Stimulated activated naive B cell treated with anti-CD40 and anti-IgM and Interleukin-4, amounts not matched to agents 10 μg/mL and 1 μg/mL and 100 μg/mL, for 72 hours (primary cell): ENCODE measurements around the gene GSE1.

Experiments
- ATAC-seq, 2 donors: fragments of 150-1000 bp; cut with Tn5 transposase; replicated peaks; 2 replicates each; pipeline ENCODE4 v1.10.0; 2021; ENCODE audit warnings: moderate library complexity in 1 of 2
- DNase-seq: peaks from one replicate; pipeline ENCODE4 v3.0.0; 2021
- H3K27ac Mint-ChIP-seq: one replicate; pipeline ENCODE4 v1.8.0; 2022; ENCODE audit warnings: mild to moderate bottlenecking, mixed read lengths
- H3K27me3 Mint-ChIP-seq, 2 donors: one replicate each; pipeline ENCODE4 v1.8.0; 2022; ENCODE audit warnings: mixed read lengths in 2 of 2
- H3K36me3 Mint-ChIP-seq, 2 donors: one replicate each; pipeline ENCODE4 v1.8.0; 2022; ENCODE audit warnings: mixed read lengths in 2 of 2, mild to moderate bottlenecking in 1 of 2
- H3K4me1 Mint-ChIP-seq, 2 donors: one replicate each; pipeline ENCODE4 v1.8.0; 2022; ENCODE audit warnings: mixed read lengths in 2 of 2, mild to moderate bottlenecking in 1 of 2
- H3K4me3 Mint-ChIP-seq, 2 donors: one replicate each; pipeline ENCODE4 v1.8.0; 2022; ENCODE audit warnings: mild to moderate bottlenecking in 2 of 2, mixed read lengths in 2 of 2, moderate library complexity in 1 of 2
- H3K9me3 Mint-ChIP-seq, 2 donors: one replicate each; pipeline ENCODE4 v1.8.0; 2022; ENCODE audit warnings: mixed read lengths in 2 of 2, mild to moderate bottlenecking in 1 of 2

Gene GSE1

DNA sequence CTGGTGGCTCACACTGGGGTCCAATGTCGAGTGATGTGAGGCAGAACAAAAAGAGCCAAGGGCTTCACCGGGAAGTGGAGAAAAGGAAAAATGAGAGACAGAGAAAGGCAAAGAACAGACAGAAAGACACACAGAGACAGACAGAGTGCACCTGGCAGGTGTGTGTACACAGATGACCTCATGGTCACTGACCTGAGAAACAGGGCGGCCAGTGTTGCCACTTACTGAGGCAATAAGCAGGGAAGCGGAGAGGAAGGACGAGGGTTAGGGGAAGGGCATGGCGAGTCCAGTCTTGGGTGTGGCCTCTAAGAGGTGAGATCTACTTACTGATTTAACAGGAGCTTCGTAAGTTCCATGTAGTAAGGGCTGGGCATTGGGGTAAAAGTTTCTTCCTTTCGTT lies 68.1 kb downstream of the GSE1 start:
- DNase-seq: no peak
- Mint-ChIP-seq H3K9me3 (no peaks in the 10 kb centered on the region), H3K27ac (peak overlapping the region; percentile 56), H3K4me3 (no peak overlapping the region), H3K36me3 (peaks cover 5 to 30% of the 10 kb centered on the region in 2 donors), H3K4me1 (peaks cover 11 to 18% of the 10 kb centered on the region in 2 donors), H3K27me3 (no peaks in the 10 kb centered on the region)
- ATAC-seq: no peak

DNA sequence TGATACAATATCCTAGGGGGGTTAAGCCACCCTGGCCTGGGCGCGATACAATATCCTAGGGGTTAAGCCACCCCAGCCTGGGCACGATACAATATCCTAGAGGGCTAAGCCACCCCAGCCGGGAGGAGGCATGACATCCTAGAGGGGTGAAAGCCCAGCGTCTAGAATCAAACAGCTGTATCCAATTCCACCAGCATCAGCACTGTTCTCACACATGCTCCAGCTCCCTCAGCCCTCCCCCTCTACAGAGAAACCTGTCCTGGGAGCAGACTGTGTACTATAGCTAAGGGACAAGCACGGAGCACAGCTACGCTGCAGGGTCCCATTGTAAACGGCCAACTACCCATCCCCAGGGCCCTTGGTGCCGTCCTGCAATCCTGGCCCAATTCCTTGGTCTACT lies 69.4 kb downstream of the GSE1 start:
- Mint-ChIP-seq H3K27me3 (no peaks in the 10 kb centered on the region), H3K36me3 (peaks cover 8 to 34% of the 10 kb centered on the region in 2 donors), H3K4me1 (peaks cover 14 to 24% of the 10 kb centered on the region in 2 donors), H3K27ac (no peak overlapping the region), H3K4me3 (no peak overlapping the region), H3K9me3 (no peaks in the 10 kb centered on the region)
- no peak for ATAC-seq
- DNase-seq: no peak

DNA sequence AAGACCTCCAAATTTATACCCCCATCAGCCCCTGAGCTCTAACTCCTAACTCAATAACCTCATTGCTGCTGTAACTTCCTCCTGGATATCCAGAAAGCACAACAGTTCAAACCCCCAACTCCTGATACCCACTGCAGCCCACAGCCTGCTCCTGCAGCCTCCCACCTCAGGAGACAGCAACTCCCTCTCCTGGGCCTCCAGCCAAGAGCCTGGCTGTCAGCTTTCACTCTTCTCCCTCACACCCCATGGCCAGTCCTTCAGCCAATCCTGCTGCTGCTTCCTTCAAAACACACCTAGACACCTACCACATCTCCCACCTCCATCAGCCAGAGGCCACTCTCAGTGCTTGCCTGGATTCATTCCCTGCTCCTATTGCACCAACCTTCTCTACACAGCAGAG lies 70.2 kb downstream of the GSE1 start:
- Mint-ChIP-seq H3K27me3 (no peaks in the 10 kb centered on the region), H3K36me3 (peaks cover 8 to 34% of the 10 kb centered on the region in 2 donors), H3K9me3 (no peaks in the 10 kb centered on the region), H3K27ac (no peak overlapping the region), H3K4me3 (no peak overlapping the region), H3K4me1 (peaks cover 14 to 33% of the 10 kb centered on the region in 2 donors)
- ATAC-seq (no peak), DNase-seq (no peak)

DNA sequence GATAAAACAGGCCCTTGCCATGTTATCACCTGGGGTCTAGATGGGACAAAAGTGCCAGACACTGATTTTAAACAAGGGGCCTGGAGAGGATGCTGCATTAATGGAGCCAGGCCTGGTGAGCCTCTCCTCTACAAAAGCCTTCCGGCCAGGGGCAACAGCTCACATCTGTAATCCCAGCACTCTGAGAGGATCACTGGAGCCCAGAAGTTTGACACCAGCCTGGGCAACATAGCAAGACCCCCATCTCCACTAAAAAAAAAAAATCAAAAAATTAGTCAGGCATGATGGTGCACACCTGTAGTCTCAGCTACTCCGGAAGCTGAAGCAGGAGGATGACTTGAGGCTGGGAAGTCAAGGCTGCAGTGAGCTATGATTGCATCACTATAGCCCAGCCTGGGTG lies 72.1 kb downstream of the GSE1 start:
- no peak overlapping the region for H3K4me3 Mint-ChIP-seq
- no peaks in the 10 kb centered on the region for H3K27me3 Mint-ChIP-seq
- DNase-seq (no peak), ATAC-seq (no peak)
- H3K27ac Mint-ChIP-seq: no peak overlapping the region
- H3K36me3 Mint-ChIP-seq: peaks cover 8 to 26% of the 10 kb centered on the region in 2 donors
- no peaks in the 10 kb centered on the region for H3K9me3 Mint-ChIP-seq
- H3K4me1 Mint-ChIP-seq: peaks cover 8 to 31% of the 10 kb centered on the region in 2 donors

DNA sequence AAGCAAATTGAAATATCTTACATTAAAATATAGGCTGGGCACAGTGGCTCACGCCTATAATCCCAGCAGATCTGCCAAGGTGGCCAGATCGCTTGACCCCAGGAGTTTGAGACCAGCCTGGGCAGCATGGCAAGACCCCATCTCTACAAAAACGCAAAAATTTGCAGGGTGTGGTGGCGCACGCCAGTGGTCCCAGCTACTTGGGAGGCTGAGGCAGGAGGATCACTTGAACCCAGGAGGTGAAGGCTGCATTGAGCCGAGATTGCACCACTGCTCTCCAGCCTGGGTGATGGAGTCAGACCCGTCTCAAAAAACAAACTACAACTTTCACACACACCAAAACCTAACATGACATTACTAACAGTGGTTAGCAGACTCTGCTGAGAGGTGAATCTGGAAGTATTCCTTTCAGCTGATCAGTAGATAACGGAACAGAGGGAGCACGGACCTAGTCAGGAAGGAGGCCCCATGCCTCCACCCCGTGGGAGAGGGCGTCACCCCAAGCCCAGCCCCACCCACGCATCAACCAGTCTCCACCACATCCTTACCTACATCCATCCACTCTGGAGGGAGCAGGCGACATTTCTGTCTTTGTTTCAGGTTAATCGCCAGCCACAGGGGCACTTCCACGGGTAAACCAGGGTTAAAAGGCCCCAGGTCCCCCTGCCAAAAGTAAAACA lies 73.9 kb downstream of the GSE1 start:
- H3K27ac Mint-ChIP-seq: no peak overlapping the region
- ATAC-seq: no peak
- DNase-seq: no peak
- peaks cover 0 to 3% of the 10 kb centered on the region in 2 donors for H3K27me3 Mint-ChIP-seq
- H3K9me3 Mint-ChIP-seq: no peaks in the 10 kb centered on the region
- H3K4me1 Mint-ChIP-seq: peaks cover 3 to 24% of the 10 kb centered on the region in 2 donors
- H3K36me3 Mint-ChIP-seq: peaks cover 5 to 16% of the 10 kb centered on the region in 2 donors
- peak overlapping the region in 1 of 2 donors; percentile 85 for H3K4me3 Mint-ChIP-seq

DNA sequence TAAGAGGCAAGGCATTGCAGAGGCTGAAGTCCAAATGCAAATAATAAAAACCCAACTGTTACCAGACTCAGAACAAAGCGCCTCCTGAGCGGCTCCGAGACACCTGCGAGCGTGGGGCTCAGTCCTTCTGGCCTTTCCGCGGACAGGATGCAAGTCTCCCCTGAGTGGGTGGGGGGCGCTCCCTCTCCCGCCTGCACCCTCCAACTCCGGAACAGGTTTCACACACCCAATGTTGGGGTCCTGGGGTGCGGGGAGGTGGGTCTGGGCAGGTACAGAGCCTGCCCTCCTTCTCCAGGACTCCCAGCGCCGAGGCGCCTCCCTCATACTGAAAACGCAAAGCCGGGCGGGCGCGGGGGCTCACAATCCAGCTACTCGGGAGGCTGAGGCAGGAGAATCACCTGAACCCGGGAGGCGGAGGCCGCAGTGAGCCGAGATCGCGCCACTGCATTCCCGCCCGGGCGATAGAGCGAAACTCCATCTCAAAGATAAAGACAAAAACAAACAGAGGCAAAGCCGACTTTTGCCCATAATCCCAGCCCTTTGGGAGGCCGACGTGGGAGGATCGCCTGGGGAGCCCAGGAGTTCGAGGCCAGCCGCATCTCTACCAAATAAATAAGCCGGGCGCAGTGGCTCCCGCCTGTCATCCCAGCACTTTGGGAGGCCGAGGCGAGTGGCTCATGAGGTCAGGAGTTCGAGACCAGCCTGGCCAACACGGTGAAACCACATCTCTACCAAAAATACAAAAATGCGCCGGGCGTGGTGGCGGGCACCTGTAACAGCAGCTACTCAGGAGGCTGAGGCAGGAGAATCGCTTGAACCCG lies 74.7 kb downstream of the GSE1 start:
- peak overlapping the region; percentile 62 for H3K27ac Mint-ChIP-seq
- ATAC-seq (no peak), DNase-seq (no peak)
- no peaks in the 10 kb centered on the region for H3K9me3 Mint-ChIP-seq
- H3K36me3 Mint-ChIP-seq: peaks cover 5 to 16% of the 10 kb centered on the region in 2 donors
- peaks cover 0 to 3% of the 10 kb centered on the region in 2 donors for H3K27me3 Mint-ChIP-seq
- peak overlapping the region; percentile 84 to 85 for H3K4me3 Mint-ChIP-seq
- H3K4me1 Mint-ChIP-seq: peaks cover 3 to 24% of the 10 kb centered on the region in 2 donors

DNA sequence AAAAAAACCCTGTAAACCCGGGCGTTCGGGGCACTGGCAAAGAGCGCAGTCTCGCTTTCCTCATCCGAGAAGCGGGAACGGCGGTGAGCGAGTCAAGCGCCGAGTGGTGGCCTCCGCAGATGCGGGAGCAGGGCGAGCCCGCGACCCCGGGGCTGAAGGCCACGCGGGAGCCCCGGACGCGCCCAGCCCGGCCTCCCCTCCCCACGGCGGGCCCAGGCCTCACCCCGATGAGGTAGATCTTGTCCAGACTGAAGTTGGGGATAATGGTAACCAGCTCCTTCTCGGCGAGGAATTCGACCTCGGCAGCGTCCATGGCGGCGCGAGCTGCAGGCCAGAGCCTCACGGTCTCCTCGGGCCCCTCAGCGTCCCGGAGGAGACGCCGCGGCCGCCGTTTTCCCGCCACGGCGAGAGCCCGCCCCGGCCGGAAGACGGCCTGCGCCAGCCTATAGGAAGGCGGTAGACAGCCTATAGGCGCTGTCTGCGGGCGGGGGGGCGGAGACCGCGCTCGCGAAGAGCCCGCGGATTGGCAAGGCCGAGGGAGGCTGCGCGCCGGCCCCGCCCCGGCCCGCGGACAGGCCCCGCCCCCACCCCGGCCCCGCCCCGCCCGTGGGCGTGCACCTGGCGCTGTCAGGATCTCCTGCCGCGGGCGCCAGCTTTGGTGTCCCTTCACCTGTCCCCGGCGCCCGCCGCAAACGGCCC lies 75.6 kb downstream of the GSE1 start, which contains the start of gene GINS2:
GINS2 (minus strand) TSS at position 369 of the 699 bp plus-strand sequence; CDS start at position 313, 56 bp downstream.
- Mint-ChIP-seq H3K4me3 (peak within 1 kb of the TSS; percentile 84 to 85), H3K27me3 (peaks cover 0 to 3% of the 10 kb centered on the region in 2 donors), H3K36me3 (peaks cover 5 to 8% of the 10 kb centered on the region in 2 donors), H3K4me1 (peaks cover 3 to 24% of the 10 kb centered on the region in 2 donors), H3K27ac (peak within 1 kb of the TSS; percentile 62), H3K9me3 (no peaks in the 10 kb centered on the region)
- peak; percentile 100 for ATAC-seq
- peak; percentile 87 for DNase-seq

DNA sequence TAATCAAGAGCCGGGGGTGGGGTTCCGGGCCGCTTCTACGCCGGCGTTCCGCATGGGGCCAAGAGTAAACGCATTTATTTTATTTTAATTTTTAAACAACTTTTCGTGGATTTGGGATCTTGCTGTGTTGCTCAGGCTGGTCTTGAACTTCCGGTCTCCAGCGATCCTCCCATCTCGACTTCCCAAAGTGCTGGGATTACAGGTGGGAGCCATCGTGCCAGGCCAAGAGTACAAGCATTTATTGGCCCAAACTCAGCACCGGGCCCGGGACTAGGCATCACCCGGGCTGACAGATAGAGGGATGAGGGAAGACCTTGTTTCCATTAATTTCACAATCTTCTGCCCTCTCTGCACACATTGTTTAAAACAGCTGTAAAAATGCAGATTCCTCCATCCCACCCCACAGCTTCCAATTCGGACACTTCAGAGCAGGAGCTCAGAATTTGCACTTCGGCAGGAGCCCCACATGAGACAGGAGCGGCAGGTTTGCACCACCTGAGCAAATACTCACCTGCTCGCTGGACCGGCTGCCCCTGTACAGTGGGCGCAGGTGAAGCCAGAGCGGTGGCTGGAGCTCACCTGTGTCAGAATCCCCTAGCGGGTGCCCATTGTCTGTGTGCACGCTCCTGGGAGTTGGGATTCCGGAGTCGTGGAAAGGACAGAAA lies 76.3 kb downstream of the GSE1 start:
- Mint-ChIP-seq H3K4me3 (peak overlapping the region; percentile 72 to 76), H3K27me3 (peaks cover 0 to 3% of the 10 kb centered on the region in 2 donors), H3K9me3 (no peaks in the 10 kb centered on the region), H3K27ac (no peak overlapping the region), H3K4me1 (peaks cover 3 to 24% of the 10 kb centered on the region in 2 donors), H3K36me3 (peaks cover 5% of the 10 kb centered on the region in 2 donors)
- no peak for DNase-seq
- ATAC-seq: no peak

DNA sequence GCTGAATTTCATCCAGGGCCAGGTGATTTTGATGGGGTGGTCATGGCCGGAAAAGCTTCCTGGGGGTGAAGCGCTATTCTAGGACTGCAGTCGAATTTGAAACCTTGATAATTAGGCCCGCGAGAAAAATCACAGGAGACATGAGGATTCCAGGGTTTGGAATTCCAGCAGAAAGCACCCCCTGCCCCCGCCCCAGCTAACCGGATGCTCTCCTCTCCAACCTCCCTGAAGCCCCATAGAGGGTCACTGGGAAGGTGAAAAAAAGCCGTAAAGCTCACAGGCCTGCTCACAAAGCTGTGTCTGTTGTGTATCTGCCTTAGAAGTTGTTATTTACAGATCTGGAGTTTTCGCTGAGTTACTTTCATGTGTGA lies 76.8 kb downstream of the GSE1 start:
- Mint-ChIP-seq H3K36me3 (peaks cover 4 to 5% of the 10 kb centered on the region in 2 donors), H3K4me3 (no peak overlapping the region), H3K27me3 (peaks cover 0 to 3% of the 10 kb centered on the region in 2 donors), H3K4me1 (peaks cover 3 to 24% of the 10 kb centered on the region in 2 donors), H3K9me3 (no peaks in the 10 kb centered on the region), H3K27ac (no peak overlapping the region)
- ATAC-seq (no peak), DNase-seq (no peak)

DNA sequence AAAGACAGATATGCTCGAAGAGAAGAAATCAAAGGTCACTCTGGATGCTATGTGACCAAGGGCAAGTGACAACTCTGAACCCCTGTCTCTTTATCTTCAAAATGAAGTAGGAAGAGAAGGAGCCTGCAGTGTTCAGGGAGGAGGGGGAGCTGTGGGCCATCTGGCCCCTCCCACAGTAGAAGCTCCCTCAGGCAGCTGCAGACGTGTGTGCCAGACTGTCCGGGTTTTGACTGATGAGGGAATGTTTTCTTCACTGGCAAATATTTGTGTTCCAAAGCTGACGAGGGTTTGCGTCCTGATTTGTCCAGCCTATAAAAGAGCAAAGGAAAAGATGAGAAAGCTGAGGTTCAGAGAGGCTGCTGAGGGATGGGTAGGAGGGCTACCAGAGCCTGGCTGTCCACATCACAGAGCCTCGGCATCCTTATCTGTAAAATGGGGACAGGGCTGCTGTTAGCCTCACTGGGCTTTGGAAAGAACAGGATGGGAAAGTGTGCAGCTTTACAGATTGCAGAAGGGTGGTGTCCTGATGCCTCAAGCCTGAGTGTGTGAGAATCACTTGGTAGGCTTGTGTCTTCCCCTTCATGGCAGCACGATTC lies 77.4 kb downstream of the GSE1 start:
- Mint-ChIP-seq H3K9me3 (no peaks in the 10 kb centered on the region), H3K36me3 (peaks cover 4 to 5% of the 10 kb centered on the region in 2 donors), H3K4me3 (no peak overlapping the region), H3K4me1 (peaks cover 3 to 24% of the 10 kb centered on the region in 2 donors), H3K27ac (no peak overlapping the region), H3K27me3 (peaks cover 0 to 3% of the 10 kb centered on the region in 2 donors)
- DNase-seq: no peak
- ATAC-seq: no peak

DNA sequence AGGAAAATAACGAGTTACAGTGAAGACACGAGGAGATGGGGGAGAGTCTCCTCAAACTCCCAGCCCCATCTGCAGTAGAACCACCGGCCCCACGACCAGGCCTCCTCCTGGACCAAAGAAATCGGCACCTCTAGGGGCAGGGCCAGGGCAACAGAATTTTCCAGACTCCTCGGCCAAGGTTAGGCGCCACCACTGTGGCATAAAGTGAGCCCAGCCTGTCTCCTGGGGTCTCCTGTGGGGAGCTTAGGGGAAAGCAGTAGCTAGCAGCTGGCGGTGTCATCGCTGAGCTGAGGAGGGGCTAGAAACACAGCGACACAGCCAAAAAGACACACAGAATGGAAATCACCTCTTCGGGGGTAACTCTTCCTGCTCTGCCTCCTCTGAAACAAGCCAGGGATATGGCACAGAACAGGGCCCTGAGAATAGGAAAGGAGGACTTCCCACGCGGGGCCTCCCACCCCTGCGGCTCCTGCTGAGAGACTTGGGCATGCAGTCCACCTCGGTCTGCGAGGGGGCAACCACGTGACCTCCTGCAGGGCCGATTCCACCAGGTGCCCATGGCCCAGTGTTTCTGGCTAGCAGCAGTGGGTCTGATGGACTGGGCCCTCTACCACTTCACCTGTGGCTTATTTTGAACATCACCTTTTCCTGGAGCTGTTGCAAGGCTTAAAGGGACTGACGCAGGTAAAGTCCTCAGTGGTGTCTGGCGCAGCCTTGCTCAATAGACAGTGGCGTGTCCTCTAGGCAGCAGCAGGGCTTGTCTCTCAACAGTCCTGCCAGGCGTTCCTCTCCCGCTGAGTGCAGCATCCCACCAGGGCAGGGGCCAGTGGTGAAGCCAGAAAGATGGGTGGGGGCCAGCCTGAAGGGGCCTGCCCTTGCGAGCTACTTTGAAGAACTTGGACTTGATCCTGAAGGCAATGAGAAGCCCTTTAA lies 82.3 kb downstream of the GSE1 start:
- no peak for ATAC-seq
- no peak for DNase-seq
- no peak overlapping the region for H3K4me3 Mint-ChIP-seq
- H3K27ac Mint-ChIP-seq: no peak overlapping the region
- H3K27me3 Mint-ChIP-seq: peaks cover 0 to 2% of the 10 kb centered on the region in 2 donors
- no peaks in the 10 kb centered on the region for H3K36me3 Mint-ChIP-seq
- H3K9me3 Mint-ChIP-seq: no peaks in the 10 kb centered on the region
- H3K4me1 Mint-ChIP-seq: no peaks in the 10 kb centered on the region

DNA sequence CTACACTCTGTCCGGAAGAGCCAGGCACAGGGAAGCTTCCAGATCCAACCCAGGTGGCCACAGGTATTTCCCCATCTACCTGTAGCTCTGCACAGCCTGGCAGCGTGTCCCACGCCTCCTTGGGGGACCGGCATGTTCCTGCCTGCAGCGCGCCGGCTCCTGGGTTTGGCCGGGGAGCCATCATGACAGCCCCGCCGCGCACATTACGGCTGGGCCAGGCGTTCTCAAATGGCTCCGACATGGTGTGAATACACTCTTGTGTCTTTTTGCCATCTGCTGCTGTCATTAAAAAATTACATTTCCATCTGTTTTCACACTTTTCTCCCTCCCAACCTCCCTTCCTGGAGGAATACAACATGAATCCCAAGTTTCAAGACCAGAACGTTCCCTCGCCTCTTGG lies 83.7 kb downstream of the GSE1 start:
- Mint-ChIP-seq H3K27ac (no peak overlapping the region), H3K4me1 (no peaks in the 10 kb centered on the region), H3K36me3 (peaks cover 0 to 4% of the 10 kb centered on the region in 2 donors), H3K4me3 (no peak overlapping the region), H3K27me3 (no peaks in the 10 kb centered on the region), H3K9me3 (no peaks in the 10 kb centered on the region)
- ATAC-seq (no peak), DNase-seq (no peak)

DNA sequence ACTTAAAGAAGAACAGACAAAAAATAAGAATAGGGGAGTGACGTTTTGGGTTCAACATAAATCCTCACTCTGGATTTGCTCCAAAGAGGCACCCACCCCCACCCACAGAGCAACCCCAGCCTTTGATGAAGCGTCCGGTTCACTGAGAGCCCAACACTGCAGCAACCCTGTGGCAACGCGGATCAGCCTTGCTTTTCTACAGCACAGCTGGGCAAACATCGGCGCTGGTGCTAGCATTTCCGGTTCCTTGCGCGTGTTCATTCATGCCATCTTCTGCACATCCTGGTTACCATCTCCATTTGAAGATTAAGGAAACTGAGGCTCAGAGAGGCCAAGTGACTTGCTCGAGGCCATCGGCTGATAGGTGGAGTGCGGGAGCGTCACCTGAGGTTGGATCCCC lies 84.3 kb downstream of the GSE1 start:
- DNase-seq: no peak
- Mint-ChIP-seq H3K4me1 (no peaks in the 10 kb centered on the region), H3K27me3 (no peaks in the 10 kb centered on the region), H3K27ac (no peak overlapping the region), H3K36me3 (peaks cover 0 to 4% of the 10 kb centered on the region in 2 donors), H3K4me3 (no peak overlapping the region), H3K9me3 (no peaks in the 10 kb centered on the region)
- no peak for ATAC-seq
